GM21423 (cell line): ENCODE data around the gene PTH1R.

Source experiments
- ATAC-seq: cut with Tn5 transposase; IDR thresholded peaks from one replicate; pipeline ENCODE4 v1.9.1; 2021; ENCODE audit warnings: mild to moderate bottlenecking, moderate library complexity; ENCODE audit not compliant: unreplicated experiment

The PTH1R gene

GRCh38 chr3:46881596-46882376, 4.3 kb downstream of the PTH1R start:
- ATAC-seq, result no peak

- no peak for ATAC-seq
These were observed 5.0 kb downstream of the PTH1R start for GRCh38 chr3:46882377-46883053.

- ATAC-seq, result no peak
These were observed 5.7 kb downstream of the PTH1R start for GRCh38 chr3:46883054-46883829.

GRCh38 chr3:46883830-46884185, 6.3 kb downstream of the PTH1R start:
- ATAC-seq, result no peak

- ATAC-seq, result no peak
These were observed 6.9 kb downstream of the PTH1R start for GRCh38 chr3:46884427-46884826.

GRCh38 chr3:46884929-46885328, 7.4 kb downstream of the PTH1R start:
- ATAC-seq, result no peak

GRCh38 chr3:46885612-46886011, 8.1 kb downstream of the PTH1R start:
- ATAC-seq, result no peak

- no peak for ATAC-seq
These were observed 10.5 kb downstream of the PTH1R start for GRCh38 chr3:46887980-46888494.

GRCh38 chr3:46888705-46889104, 11.2 kb downstream of the PTH1R start:
- ATAC-seq, result no peak

GRCh38 chr3:46889381-46890110, 12.0 kb downstream of the PTH1R start:
- ATAC-seq, result no peak

GRCh38 chr3:46890132-46890531, 12.6 kb downstream of the PTH1R start:
- ATAC-seq, result no peak

- no peak for ATAC-seq
These were observed 13.6 kb downstream of the PTH1R start for GRCh38 chr3:46891132-46891531.

GRCh38 chr3:46892285-46893145, 15.0 kb downstream of the PTH1R start:
- no peak for ATAC-seq

- no peak for ATAC-seq
These were observed 15.7 kb downstream of the PTH1R start for GRCh38 chr3:46893146-46893748.

- ATAC-seq, result no peak
These were observed 16.2 kb downstream of the PTH1R start for GRCh38 chr3:46893763-46894162.

- no peak for ATAC-seq
These were observed 16.7 kb downstream of the PTH1R start for GRCh38 chr3:46894256-46894655.

- no peak for ATAC-seq
These were observed 17.7 kb downstream of the PTH1R start for GRCh38 chr3:46895204-46895660.

- ATAC-seq, result no peak
These were observed 18.2 kb downstream of the PTH1R start for GRCh38 chr3:46895761-46896160.

GRCh38 chr3:46896386-46896785, 18.9 kb downstream of the PTH1R start:
- no peak for ATAC-seq
